Prostate gland (tissue), 2 donors: Measurements from ENCODE around the gene MAPK9. TPM values are rescaled to one million over a fixed set of nuclear protein-coding genes. Genes with fewer than 3 reads are reported as not detected.
A peak's percentile ranks its signal among the peaks of the same experiment; 100 is the strongest.

Experiments
- DNase-seq: peaks from one replicate; pipeline ENCODE4 v3.0.0-alpha.2; 2019; ENCODE audit warnings: low spot score
- H3K27ac ChIP-seq, 2 donors: fragments of 200-600 bp; sonication (generic); 2 replicates each; pipeline ENCODE4 v1.5.1; 2017 to 2019
- H3K27me3 ChIP-seq: fragments of 200-600 bp; sonication (generic); replicated peaks from 2 replicates; pipeline ENCODE4 v1.5.1; 2019; ENCODE audit not compliant: insufficient read depth
- H3K36me3 ChIP-seq, 2 donors: fragments of 200-600 bp; sonication (generic); 1 replicate in 1 of 2; 2 replicates in 1 of 2; pipeline versions ENCODE4 v1.5.1 to v1.8.1; 2017 to 2019
- H3K4me1 ChIP-seq: fragments of 200-600 bp; sonication (generic); replicated peaks from 2 replicates; pipeline ENCODE4 v1.5.1; 2019
- H3K4me3 ChIP-seq, 2 donors: fragments of 200-600 bp; sonication (generic); 2 replicates each; pipeline ENCODE4 v1.5.1; 2017 to 2019
- H3K9me3 ChIP-seq: fragments of 200-600 bp; sonication (generic); 2 replicates; pipeline ENCODE4 v1.5.1; 2017
- POLR2A ChIP-seq: fragments of 450-650 bp; IDR thresholded peaks from one replicate; pipeline ENCODE4 v1.6.1; 2016; ENCODE audit warnings: antibody characterized with exemption, mild to moderate bottlenecking
- POLR2AphosphoS5 ChIP-seq: sonication (generic); formaldehyde crosslinking; IDR thresholded peaks from one replicate; pipeline ENCODE4 v1.6.1; 2017; ENCODE audit warnings: antibody characterized with exemption
- WGBS: methylation state at CpG from one replicate; pipeline ENCODE4 v1.1.5; 2018; 5-methylcytosine and 5-hydroxymethylcytosine counted together
- intact Hi-C: fragments of 100-400 bp; cut with DNase I; formaldehyde crosslinking; loops from one replicate; pipeline ENCODE4 v1.14.2; 2022
- total RNA-seq, 2 donors: library from RNA; depleted of rRNA; stranded (reverse); fragments of >200 nt; gene quantifications; one replicate each; pipeline ENCODE4 v1.1.0, GENCODE V29; 2016
- TF ChIP-seq, protein P1 (sequence below), 4 experiments: fragments of 200-600 bp in 2 of 4; fragments of 450-650 bp in 2 of 4; sonication (generic) in 2 of 4; IDR thresholded peaks; 1 replicate in 3 of 4; 2 replicates in 1 of 4; pipeline ENCODE4 v1.5.1; 2016 to 2019; ENCODE audit warnings: antibody characterized with exemption in 4 of 4, mild to moderate bottlenecking in 2 of 4, moderate library complexity in 2 of 4

The MAPK9 gene
- total RNA-seq, 2 donors from 2014 or later = 28.8 to 38.5 TPM

DNA sequence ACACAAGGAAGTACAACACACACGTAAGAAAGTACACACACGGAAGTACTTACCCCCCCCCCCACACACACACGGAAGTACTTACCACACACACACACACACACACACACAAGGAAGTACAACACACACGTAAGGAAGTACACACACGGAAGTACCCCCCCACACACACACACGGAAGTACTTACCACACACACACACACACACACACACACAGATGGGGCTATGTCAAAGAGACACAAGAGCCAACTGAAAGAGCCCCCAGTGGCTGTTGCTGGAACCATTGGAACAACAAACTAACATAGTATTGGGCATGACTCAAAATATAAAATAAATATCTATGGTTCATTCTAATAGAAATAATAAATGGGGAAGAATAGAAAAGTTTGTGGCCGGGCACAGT lies 4.9 kb upstream of the MAPK9 start:
- no peak for DNase-seq
- 74% methylated on average over 7 of the region's 7 CpGs for WGBS
- Histone ChIP-seq H3K27ac (no peak overlapping the region), H3K9me3 (no peaks in the 10 kb centered on the region), H3K36me3 (no peaks in the 10 kb centered on the region), H3K27me3 (no peaks in the 10 kb centered on the region), H3K4me1 (no peaks in the 10 kb centered on the region), H3K4me3 (no peak overlapping the region)
- TF ChIP-seq, protein P1, sequence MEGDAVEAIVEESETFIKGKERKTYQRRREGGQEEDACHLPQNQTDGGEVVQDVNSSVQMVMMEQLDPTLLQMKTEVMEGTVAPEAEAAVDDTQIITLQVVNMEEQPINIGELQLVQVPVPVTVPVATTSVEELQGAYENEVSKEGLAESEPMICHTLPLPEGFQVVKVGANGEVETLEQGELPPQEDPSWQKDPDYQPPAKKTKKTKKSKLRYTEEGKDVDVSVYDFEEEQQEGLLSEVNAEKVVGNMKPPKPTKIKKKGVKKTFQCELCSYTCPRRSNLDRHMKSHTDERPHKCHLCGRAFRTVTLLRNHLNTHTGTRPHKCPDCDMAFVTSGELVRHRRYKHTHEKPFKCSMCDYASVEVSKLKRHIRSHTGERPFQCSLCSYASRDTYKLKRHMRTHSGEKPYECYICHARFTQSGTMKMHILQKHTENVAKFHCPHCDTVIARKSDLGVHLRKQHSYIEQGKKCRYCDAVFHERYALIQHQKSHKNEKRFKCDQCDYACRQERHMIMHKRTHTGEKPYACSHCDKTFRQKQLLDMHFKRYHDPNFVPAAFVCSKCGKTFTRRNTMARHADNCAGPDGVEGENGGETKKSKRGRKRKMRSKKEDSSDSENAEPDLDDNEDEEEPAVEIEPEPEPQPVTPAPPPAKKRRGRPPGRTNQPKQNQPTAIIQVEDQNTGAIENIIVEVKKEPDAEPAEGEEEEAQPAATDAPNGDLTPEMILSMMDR (IDR thresholded peaks at IDR 0.05) = no peak
- no peak for TF ChIP-seq POLR2AphosphoS5
- no peak for TF ChIP-seq POLR2A
- intact Hi-C loops = no loop called here

DNA sequence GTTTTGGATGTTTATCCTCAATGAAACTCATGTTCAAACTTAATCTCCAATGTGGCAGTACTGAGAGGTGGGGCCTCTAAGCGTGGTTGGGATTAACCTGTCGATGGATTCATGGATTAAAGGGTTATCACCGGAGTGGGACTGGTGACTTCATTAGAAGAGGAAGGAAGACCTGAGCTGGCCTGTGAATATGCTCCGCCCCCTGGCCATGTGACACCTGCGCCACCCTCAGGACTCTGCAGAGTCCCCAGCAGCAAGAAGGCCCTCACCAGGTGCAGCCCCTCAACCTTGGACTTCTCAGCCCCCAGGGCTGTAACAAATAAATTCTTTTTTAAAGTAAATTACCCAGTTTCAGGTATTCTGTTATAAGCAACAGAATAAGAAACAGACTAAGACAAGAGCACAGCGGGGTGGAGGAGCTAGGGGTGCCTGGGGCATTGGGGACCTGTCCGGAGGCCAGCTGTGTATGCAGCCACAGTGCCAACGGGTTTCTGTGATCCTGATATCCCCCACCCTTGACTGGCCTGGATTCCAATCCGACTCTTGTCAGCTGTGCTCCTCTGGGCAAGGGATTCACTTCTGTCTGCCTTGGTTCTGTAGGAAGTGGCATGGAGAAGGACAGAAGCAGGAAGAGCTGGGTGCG lies 3.2 kb upstream of the MAPK9 start:
- TF ChIP-seq POLR2AphosphoS5 (no peak), POLR2A (no peak)
- WGBS = 93% methylated on average over 10 of the region's 10 CpGs
- intact Hi-C loops = loop anchor here (2.0 kb wide), 1 partner anchor 58 kb away; the partner anchor contains the start of gene GFPT2
- Histone ChIP-seq H3K4me3 (no peak overlapping the region), H3K27me3 (no peaks in the 10 kb centered on the region), H3K27ac (no peak overlapping the region), H3K36me3 (no peaks in the 10 kb centered on the region), H3K9me3 (no peaks in the 10 kb centered on the region), H3K4me1 (peaks cover 2% of the 10 kb centered on the region)
- no peak for DNase-seq

DNA sequence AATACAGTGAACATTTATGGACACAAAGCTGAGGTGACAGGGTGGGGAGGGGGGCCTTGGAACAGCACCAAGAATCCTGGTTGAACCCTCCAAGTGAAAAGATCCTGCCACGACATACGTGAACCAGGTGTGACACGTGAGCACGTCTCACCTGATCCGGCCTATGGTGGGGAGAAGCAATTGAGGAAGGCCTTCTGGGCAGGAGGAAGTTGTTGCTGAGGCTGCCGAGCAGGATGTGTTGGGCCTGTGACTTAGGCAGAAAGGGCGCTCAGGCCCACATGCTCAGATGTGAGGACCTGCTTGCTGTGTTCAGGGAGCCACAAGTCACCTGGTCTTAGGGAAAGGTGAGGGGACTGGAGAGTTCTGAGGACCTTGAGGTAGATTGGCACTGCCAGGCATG lies 2.5 kb upstream of the MAPK9 start:
- no peaks in the 10 kb centered on the region for H3K27me3 ChIP-seq
- H3K36me3 ChIP-seq = no peaks in the 10 kb centered on the region
- TF ChIP-seq POLR2AphosphoS5 (no peak), POLR2A (no peak)
- TF ChIP-seq, protein P1 (IDR thresholded peaks at IDR 0.05) = no peak
- peaks cover 4% of the 10 kb centered on the region for H3K4me1 ChIP-seq
- no peaks in the 10 kb centered on the region for H3K9me3 ChIP-seq
- intact Hi-C loops = loop anchor here (2.0 kb wide), 1 partner anchor 58 kb away; the partner anchor contains the start of gene GFPT2
- DNase-seq = no peak
- no peak overlapping the region for H3K27ac ChIP-seq
- H3K4me3 ChIP-seq = no peak overlapping the region
- 80% methylated on average over 7 of the region's 7 CpGs for WGBS

DNA sequence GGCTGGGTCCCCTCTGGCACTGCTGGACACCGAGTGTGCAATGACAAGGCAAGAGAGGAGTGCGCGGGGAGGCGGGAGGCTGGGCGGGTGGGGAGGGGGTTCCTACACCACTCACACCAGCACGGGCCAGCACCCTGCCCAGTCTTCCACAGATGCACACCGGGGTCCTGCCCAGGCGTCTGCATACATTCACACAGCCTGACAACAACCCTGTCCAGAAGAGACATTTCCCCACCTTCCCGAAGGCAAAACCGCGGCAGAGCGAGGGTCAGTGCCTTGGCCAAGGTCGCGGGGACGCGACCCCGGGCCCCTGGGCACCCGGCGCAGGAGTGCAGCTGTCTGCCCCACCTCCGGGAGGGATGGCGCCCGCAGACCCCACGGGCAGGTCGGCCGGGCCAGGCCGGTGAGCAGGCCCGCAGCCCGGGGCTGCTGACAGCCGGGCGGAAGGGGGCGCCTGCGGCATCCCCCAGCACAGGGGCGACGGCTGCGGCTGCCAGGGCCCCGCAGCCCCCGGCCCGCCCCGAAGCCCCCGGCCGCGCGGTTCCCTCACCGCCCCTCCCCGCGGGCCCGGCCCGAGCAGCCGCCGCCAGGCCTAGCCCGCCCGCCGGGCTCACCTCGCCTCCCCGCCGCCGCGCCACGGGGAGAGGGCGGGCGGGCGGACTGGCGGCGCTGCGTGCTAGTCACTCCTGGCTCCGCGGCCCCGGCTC lies 496 bp downstream of the MAPK9 start:
- WGBS = under 1% methylated on average over 25 of the region's 68 CpGs
- H3K27ac ChIP-seq = peak overlapping the region in 1 of 2 donors; percentile 37
- peak overlapping the region; percentile 89 to 98 for H3K4me3 ChIP-seq
- H3K36me3 ChIP-seq = no peaks in the 10 kb centered on the region
- no peak for DNase-seq
- no peaks in the 10 kb centered on the region for H3K9me3 ChIP-seq
- H3K4me1 ChIP-seq = peaks cover 4% of the 10 kb centered on the region
- TF ChIP-seq POLR2A = no peak
- TF ChIP-seq, protein P1 (IDR thresholded peaks at IDR 0.05) = peak in 1 of 4 experiments; percentile 11
- H3K27me3 ChIP-seq = no peaks in the 10 kb centered on the region
- intact Hi-C loops = no loop called here

DNA sequence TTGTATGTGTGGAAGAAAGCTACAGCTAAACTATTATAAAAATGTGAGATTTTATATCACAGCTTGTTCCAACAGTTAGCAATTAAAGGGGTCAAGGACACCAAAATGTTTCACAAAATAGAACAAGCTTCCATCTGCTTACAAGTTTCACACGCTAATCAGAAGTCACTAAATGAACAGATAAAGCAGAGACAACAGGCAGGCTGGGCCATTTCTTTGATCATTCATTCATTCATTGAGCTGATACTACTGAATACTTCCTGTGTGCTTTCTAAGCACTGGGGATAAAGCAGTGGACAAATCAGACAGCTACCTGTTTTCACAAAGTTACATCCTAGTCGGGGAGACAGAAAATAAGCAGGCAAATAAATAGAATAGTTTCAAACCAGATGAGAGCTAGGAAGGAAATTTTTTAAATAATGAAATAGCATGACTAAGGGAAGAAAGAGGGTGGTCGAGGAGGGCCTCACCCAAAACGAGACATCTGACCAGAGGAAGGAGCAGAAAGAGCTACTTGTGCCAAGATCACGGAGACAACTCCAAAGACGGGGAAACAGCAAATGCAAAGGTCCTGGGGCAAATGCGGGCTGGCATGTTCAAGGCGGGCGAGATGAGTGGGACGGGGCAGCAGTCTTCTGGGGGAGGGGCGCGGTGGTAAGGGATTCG lies 1.2 kb downstream of the MAPK9 start:
- H3K4me3 ChIP-seq = peak overlapping the region; percentile 89 to 98
- no peak for TF ChIP-seq POLR2A
- TF ChIP-seq, protein P1 (IDR thresholded peaks at IDR 0.05) = no peak
- TF ChIP-seq POLR2AphosphoS5 = no peak
- H3K9me3 ChIP-seq = no peaks in the 10 kb centered on the region
- no peaks in the 10 kb centered on the region for H3K27me3 ChIP-seq
- intact Hi-C loops = no loop called here
- no peaks in the 10 kb centered on the region for H3K36me3 ChIP-seq
- peaks cover 4% of the 10 kb centered on the region for H3K4me1 ChIP-seq
- WGBS = 14% methylated on average over 13 of the region's 13 CpGs
- H3K27ac ChIP-seq = no peak overlapping the region
- no peak for DNase-seq
